ENCODE results near the gene SH3RF3.
"Not testable (repeated sequence)": the region's sequence is repeated elsewhere in the genome, so short reads cannot be mapped to it uniquely, and the experiment has no call there.

The SH3RF3 gene

GRCh38 chr2:109214651-109215371, 85.8 kb downstream of the SH3RF3 start:
- DNase-seq (ENCODE audit: low read depth in 1 of 2, low spot score in 1 of 2): no peak

- no peak for DNase-seq (ENCODE audit: low read depth in 1 of 2, low spot score in 1 of 2)
These were observed 86.9 kb downstream of the SH3RF3 start for GRCh38 chr2:109215866-109216265.

GRCh38 chr2:109216332-109216731, 87.3 kb downstream of the SH3RF3 start:
- DNase-seq (ENCODE audit: low read depth in 1 of 2, low spot score in 1 of 2): no peak

GRCh38 chr2:109217362-109218086, 88.5 kb downstream of the SH3RF3 start:
- DNase-seq (ENCODE audit: low read depth in 1 of 2, low spot score in 1 of 2): no peak

- DNase-seq (ENCODE audit: low read depth in 1 of 2, low spot score in 1 of 2): no peak
These were observed 89.2 kb downstream of the SH3RF3 start for GRCh38 chr2:109218087-109218791.

GRCh38 chr2:109218792-109219126, 89.8 kb downstream of the SH3RF3 start:
- DNase-seq (ENCODE audit: low read depth in 1 of 2, low spot score in 1 of 2): no peak

- DNase-seq (ENCODE audit: low read depth in 1 of 2, low spot score in 1 of 2): no peak
These were observed 91.9 kb downstream of the SH3RF3 start for GRCh38 chr2:109220860-109221259.

- DNase-seq (ENCODE audit: low read depth in 1 of 2, low spot score in 1 of 2): not testable (repeated sequence)
These were observed 92.3 kb downstream of the SH3RF3 start for GRCh38 chr2:109221316-109221715.

- no peak for DNase-seq (ENCODE audit: low read depth in 1 of 2, low spot score in 1 of 2)
These were observed 93.4 kb downstream of the SH3RF3 start for GRCh38 chr2:109222422-109222821.

GRCh38 chr2:109222825-109223471, 93.9 kb downstream of the SH3RF3 start:
- no peak for DNase-seq (ENCODE audit: low read depth in 1 of 2, low spot score in 1 of 2)

- no peak for DNase-seq (ENCODE audit: low read depth in 1 of 2, low spot score in 1 of 2)
These were observed 94.5 kb downstream of the SH3RF3 start for GRCh38 chr2:109223490-109223889.

- not testable (repeated sequence) for DNase-seq (ENCODE audit: low read depth in 1 of 2, low spot score in 1 of 2)
These were observed 95.3 kb downstream of the SH3RF3 start for GRCh38 chr2:109224341-109224740.

GRCh38 chr2:109225170-109225782, 96.3 kb downstream of the SH3RF3 start:
- no peak for DNase-seq (ENCODE audit: low read depth in 1 of 2, low spot score in 1 of 2)

GRCh38 chr2:109226128-109226527, 97.1 kb downstream of the SH3RF3 start:
- no peak for DNase-seq (ENCODE audit: low read depth in 1 of 2, low spot score in 1 of 2)

- DNase-seq (ENCODE audit: low read depth in 1 of 2, low spot score in 1 of 2): no peak
These were observed 97.6 kb downstream of the SH3RF3 start for GRCh38 chr2:109226622-109227021.

GRCh38 chr2:109229094-109229675, 100.2 kb downstream of the SH3RF3 start:
- DNase-seq (ENCODE audit: low read depth in 1 of 2, low spot score in 1 of 2): no peak

- no peak for DNase-seq (ENCODE audit: low read depth in 1 of 2, low spot score in 1 of 2)
These were observed 102.0 kb downstream of the SH3RF3 start for GRCh38 chr2:109230941-109231420.

GRCh38 chr2:109231428-109231827, 102.4 kb downstream of the SH3RF3 start:
- no peak for DNase-seq (ENCODE audit: low read depth in 1 of 2, low spot score in 1 of 2)

GRCh38 chr2:109231996-109232705, 103.1 kb downstream of the SH3RF3 start:
- DNase-seq (ENCODE audit: low read depth in 1 of 2, low spot score in 1 of 2): no peak

GRCh38 chr2:109232909-109233308, 103.9 kb downstream of the SH3RF3 start:
- no peak for DNase-seq (ENCODE audit: low read depth in 1 of 2, low spot score in 1 of 2)

Data from activated CD4-positive, alpha-beta T cell treated with anti-CD3 and anti-CD28 coated beads, Interleukin-2, amount 50 U/mL, for 24 hours (primary cell).